ENCODE data around the gene NR3C1.

DNA sequence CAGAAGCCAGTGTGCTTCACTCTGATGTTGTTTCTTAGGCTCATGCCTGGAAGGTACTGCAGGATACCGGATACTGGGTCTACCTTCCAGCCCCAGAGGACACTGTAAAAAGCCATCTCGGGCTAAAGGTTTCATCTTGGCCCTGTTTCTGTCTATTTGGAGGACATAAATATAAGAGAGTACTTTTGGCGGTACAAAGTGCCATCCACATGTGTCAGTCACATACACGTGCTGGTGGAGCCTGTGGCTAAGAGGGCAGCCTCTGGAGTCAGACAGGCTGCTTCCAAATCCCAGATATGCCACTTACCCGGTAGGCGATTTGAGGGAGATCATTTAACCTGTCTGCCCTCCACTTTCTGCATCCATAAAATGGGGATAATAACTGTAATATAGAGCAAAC lies 160.4 kb downstream of the NR3C1 start:
- TF ChIP-seq, protein P1, sequence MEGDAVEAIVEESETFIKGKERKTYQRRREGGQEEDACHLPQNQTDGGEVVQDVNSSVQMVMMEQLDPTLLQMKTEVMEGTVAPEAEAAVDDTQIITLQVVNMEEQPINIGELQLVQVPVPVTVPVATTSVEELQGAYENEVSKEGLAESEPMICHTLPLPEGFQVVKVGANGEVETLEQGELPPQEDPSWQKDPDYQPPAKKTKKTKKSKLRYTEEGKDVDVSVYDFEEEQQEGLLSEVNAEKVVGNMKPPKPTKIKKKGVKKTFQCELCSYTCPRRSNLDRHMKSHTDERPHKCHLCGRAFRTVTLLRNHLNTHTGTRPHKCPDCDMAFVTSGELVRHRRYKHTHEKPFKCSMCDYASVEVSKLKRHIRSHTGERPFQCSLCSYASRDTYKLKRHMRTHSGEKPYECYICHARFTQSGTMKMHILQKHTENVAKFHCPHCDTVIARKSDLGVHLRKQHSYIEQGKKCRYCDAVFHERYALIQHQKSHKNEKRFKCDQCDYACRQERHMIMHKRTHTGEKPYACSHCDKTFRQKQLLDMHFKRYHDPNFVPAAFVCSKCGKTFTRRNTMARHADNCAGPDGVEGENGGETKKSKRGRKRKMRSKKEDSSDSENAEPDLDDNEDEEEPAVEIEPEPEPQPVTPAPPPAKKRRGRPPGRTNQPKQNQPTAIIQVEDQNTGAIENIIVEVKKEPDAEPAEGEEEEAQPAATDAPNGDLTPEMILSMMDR (IDR thresholded peaks at IDR 0.05): no peak
- TF ChIP-seq POLR2A (IDR thresholded peaks at IDR 0.05): no peak

Data from right lobe of liver (tissue), 4 donors.